ENCODE measurements around the gene FNIP2.
"Not testable (repeated sequence)": the region's sequence is repeated elsewhere in the genome, so short reads cannot be mapped to it uniquely, and the experiment has no call there.

FNIP2 gene

DNA sequence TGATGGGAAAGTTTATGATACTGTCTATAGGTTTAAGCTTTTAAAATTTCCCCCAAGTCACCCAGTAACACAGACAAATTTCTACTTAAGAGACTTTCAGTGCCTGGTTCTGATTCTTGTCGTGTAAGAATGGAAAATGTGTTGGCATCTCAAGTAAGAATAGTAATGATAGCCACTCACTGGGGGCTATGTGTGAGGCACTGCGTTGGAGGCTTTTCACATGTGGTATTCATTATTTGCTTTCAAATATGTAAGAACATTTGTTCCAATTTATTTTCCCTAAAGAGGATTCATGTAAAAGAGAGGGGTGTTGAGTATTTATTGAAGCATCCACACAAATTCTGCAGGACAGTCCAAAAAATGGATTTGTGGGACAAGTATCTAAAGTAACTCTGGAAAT lies 143.6 kb downstream of the FNIP2 start:
- DNase-seq (ENCODE audit: low read depth in 3 of 3) = no peak

DNA sequence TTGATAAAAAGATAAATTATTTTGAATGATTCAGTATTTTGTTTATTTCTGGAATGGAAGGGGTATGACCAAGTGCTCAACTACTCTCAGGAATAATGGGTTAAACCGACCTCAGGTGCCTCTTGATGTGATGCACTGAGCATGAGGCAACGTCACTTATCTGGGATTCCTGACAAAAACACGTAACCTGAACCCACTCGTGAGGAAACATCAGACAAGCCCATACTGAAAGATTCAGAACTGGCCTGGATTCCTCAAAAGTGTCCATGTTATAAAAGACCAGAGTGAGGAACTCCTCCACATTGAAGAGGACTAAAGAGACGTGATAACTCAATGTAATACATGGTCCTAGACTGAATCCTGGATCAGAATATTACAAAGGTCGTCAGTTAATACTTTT lies 144.0 kb downstream of the FNIP2 start:
- no peak for DNase-seq (ENCODE audit: low read depth in 3 of 3)

DNA sequence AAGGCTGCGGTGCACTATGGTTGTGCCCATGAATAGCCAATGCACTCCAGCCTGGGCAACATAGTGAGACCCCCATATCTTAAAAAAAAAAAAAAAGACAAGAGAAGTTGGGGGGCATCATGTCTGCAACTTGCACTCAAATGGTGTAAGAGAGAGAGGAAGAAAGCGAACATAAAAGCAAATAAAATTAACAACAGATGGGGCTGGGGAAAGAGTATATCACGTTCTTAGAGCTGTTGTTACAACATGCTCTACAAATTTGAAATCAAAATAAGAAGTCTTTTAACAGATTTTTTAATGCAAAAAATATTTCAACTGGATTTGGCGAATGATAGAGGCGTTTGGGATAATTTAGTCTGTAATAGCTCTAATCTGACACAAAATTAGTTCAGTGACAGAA lies 144.9 kb downstream of the FNIP2 start:
- DNase-seq (ENCODE audit: low read depth in 3 of 3) = no peak

DNA sequence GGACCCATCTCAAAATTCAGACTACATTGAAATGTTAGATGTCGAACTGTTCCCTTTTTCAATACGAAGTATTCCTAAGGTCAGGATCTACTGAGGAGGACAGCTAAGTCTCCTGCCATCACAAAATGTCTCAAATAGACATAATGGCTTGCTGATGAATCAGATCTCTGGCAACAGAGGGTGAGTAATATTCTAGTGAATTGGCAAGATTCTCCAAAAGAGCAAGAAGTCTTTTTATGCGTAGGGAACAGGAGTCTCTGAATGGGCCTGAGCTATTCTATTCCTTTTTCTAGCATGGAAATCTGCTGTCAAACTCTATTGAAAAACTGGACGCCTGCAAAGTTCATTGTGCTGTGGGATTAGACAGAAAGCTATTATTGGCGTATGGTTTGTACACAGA lies 145.4 kb downstream of the FNIP2 start:
- no peak for DNase-seq (ENCODE audit: low read depth in 3 of 3)

DNA sequence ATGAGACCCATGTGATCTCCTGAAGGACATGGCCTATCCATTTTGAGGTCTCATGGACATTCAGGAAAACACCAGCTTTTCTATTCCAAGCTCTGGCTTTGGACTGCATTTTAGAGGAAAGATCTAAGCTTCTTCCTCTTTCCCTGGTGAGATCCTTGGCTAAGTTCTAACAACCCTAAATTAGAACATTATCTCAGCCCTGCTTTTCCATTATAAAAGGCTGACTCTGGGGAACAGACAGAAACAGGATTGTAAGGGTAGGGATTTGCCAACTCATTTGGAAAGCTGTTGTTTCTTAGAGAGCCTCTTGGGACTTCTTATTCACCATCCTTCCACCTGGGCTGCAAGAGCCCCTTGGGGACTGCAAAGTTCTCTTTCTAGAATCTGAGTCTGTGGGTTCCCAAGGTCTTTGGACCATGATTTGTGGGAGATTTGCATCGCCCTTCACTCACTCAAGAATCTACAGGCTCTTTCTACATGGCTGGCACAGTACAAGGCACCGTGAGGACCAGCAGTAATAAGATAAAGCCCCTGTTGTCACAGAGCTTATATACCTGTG lies 146.9 kb downstream of the FNIP2 start:
- no peak for DNase-seq (ENCODE audit: low read depth in 3 of 3)

DNA sequence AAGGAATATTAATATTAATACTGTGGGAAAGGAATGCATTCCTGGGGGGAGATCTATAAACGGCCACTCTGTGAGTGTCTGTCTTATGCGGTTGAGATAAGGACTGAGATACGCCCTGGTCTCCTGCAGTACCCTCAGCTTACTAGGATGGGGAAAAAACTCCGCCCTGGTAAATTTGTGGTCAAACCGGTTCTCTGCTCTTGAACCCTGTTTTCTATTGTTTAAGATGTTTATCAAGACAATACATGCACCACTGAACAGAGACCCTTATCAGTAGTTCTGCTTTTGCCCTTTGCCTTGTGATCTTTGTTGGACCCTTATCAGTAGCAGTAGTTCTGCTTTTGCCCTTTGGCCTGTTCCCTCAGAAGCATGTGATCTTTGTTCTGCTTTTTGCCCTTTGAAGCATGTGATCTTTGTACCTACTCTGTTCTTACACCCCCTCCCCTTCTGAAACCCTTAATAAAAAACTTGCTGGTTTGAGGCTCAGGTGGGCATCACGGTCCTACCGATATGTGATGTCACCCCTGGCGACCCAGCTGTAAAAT lies 151.7 kb downstream of the FNIP2 start:
- DNase-seq (ENCODE audit: low read depth in 3 of 3) = not testable (repeated sequence)

DNA sequence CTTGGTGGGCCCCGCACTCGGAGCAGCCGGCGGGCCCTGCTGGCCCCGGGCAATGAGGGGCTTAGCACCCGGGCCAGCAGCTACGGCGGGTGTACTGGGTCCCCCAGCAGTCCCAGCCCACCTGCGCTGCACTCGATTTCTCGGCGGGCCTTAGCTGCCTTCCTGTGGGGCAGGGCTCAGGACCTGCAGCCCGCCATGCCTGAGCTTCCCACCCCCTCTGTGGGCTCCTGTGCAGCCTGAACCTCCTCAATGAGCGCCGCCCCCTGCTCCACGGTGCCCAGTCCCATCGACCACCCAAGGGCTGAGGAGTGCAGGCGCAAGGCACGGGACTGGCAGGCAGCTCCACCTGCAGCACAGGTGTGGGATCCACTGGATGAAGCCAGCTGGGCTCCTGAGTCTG lies 158.9 kb downstream of the FNIP2 start:
- DNase-seq (ENCODE audit: low read depth in 3 of 3) = not testable (repeated sequence)

DNA sequence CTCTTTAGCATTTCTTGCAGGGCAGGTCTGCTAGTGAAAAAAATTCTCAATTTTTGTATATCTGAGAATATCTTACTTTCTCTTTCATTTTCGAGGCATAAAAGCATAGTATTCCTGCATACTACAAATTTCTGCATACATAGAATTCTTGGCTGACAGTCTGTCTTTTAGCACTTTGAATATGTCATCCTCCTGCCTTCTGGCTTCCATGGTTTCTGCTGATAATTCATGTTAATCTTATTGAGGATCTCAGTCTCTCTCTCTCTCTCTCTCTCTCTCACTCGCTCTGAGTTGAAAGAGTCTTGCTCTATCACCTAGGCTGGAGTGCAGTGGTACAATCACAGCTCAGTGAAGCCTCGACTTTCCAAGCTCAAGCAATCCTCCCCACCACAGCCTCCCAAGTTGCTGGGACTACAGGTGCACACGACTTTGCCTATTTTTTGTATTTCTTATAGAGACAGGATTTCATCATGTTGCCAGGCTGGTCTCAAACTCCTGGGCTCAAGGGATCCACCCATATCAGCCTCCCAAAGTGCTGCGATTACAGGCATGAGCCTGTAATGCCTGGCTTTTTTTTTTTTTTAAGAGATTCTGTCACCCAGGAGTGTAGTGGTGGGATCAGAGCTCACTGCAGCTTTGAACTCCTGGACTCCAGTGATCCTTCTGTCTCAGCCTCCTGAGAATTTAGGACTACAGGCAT lies 161.3 kb downstream of the FNIP2 start:
- no peak for DNase-seq (ENCODE audit: low read depth in 3 of 3)

DNA sequence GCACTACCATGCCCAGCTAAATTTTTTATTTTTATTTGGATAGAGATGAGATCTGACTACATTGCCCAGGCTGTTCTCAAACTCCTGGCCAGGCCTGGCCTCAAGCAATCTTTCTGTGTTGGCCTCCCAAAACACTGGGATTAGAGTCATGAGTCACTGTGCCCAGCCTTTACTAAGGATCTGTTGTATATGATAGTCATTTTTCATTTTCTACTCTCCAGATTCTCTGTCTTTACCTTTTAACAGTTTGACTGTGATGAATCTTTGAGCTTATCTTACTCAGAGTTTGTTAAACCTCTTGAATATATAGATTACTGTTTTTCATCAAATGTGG lies 161.8 kb downstream of the FNIP2 start:
- no peak for DNase-seq (ENCODE audit: low read depth in 3 of 3)

DNA sequence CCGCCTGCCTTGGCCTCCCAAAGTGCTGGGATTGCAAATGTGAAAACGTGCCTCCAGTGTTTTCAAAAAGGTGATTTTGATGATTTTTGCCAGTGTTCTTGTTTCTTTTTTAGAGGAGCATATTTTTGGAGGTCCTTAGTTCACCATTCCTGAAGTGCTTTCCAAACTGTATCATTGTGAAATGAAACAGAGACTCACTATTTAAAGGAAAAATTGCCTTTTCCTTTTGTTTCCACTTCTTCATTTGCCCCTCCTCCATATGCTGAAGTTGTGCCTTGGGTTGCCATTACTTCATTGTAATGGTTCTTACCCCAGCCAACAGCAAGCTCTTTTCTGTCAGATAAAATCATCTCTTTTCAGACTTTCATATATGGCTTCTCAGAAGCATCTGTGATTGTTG lies 164.4 kb downstream of the FNIP2 start:
- DNase-seq (ENCODE audit: low read depth in 3 of 3) = no peak

DNA sequence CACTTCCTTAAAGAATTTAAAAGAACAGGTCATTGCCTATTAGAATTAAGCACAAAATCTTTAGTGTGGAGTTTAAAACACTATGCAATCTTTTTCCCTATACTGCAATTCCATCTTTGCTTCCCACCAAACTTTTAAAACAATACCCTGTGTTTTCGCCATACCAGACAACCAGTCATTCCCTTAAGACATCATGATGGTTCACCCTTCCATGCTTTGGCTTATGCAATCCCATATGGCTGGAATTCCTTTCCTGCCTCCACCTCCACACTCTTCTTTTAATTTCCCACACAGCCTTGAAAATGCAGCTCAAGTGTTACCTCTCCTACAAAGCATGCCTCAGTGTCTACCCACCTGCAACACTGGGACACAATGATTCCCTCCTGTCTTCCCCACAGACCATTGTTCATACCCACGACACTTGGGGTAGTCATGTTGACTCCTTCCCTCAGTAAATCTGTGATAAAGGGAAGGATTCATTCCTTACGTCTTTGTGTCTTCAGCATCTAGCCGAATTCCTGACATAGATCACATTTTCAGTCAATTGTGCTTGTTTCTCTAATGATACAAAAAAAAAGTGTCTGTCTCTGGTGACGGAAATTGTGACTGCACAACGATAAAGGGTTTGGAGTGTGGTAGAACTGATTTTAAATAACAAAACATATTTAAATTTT lies 166.3 kb downstream of the FNIP2 start:
- no peak for DNase-seq (ENCODE audit: low read depth in 3 of 3)

DNA sequence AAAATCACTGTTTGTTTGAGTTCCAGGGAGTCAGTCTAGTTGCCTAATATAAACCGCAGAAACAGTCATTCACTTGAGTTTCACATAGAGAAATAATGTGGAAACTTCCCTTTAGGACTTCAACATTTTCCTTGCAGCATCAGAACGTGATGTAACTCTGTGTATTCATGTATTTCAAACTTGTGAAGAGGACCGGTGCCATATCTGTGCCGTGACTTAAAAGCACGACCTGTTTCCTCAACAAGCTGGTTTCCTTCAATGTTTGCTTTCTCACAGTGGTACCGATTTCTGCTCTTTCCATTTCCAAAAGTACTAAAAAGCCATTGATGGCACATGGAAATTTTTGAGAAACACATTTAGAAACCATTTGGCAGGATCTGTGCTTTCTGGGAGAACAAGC lies 167.4 kb downstream of the FNIP2 start:
- no peak for DNase-seq (ENCODE audit: low read depth in 3 of 3)

DNA sequence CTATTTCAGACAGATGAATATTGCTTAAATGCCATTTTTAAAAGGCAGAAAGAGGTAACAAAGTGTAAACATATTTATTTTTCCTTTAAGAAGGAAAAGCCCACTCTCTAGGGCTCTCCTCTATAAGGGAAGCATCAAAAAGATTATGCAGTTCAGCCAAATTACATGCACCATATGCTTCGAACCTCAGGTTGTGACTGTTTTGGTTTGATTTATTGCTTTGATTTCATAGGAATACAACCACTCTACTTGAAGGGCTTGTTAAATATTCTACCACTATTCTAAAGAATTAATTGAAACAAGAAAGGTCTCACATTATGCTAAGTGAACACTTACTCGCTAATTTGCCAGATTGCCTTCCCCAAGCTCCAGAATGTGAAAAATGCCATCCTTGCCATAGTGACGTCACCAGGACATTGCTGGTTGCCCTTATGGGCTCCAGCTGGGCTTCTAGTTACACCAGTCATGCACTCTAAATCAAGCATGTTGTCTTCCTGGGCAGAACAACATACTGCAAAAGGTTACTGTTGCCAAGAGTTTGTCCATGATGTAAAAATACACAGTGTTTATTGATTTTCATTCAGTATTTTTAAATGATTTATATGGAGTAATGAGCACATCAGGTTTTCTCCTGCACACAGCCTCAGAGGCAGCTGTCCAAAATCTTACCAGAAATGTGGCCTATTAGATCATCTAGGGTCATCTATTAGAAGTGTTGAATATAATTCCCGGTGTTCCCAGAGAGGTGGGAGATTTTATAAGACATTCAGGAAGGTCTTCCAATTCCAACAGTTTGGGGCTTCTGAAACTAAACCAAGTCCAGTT lies 169.6 kb downstream of the FNIP2 start:
- no peak for DNase-seq (ENCODE audit: low read depth in 3 of 3)

DNA sequence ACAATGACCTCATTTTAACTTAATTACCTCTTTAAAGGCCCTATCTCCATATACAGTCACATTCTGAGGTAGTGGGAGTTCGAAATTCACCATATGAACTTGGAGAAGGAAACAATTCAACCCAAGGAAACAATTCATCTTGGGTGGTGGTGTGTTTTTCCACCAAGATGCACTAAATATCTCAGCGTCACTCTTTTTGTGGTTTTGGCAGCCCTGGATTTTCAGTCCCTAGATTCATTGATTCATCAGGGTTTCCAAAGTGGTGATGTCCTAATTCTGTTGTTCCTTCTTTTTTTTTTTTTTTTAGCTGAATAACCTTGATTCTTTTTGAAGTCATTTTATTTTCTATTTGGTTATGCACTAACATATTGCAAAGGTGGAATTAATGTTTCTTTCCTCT lies 171.4 kb downstream of the FNIP2 start:
- no peak for DNase-seq (ENCODE audit: low read depth in 3 of 3)

DNA sequence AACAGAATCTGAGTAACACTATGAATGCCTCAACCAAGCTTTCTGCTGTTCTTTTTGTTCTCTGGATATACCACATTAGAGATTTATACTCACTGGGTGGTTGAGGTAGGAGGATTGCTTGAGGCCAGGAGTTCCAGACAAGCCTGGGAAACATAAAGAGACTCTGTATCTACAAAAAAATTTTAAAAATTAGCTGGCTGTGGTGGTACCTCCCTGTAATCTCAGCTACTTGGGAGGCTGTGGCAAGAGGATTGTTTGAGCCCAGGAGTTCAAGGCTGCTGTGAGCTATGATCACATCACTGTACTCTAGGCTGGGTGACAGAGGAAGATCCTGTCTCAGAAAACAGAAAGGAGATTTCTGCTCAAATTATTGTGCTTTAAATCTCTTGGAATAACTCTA lies 172.5 kb downstream of the FNIP2 start:
- no peak for DNase-seq (ENCODE audit: low read depth in 3 of 3)

DNA sequence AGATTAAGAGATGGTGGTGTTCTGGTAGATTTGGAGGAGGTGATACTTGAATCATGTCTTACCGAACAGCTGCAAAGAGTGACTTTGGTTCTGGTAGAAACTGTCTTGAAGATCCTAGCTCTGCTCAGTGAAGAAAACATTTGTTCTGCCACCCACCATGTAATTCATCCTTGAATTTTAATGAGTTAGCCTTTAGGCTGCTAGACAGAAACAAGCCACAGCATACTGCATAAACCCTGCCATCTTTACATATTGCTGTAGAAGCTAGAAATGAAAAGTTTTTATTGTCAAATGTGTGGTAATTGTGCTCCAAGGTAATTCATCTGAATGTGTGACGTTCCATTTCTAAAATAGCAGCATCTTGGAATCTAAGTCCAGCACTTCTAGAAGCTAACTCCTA lies 173.1 kb downstream of the FNIP2 start:
- DNase-seq (ENCODE audit: low read depth in 3 of 3) = no peak

DNA sequence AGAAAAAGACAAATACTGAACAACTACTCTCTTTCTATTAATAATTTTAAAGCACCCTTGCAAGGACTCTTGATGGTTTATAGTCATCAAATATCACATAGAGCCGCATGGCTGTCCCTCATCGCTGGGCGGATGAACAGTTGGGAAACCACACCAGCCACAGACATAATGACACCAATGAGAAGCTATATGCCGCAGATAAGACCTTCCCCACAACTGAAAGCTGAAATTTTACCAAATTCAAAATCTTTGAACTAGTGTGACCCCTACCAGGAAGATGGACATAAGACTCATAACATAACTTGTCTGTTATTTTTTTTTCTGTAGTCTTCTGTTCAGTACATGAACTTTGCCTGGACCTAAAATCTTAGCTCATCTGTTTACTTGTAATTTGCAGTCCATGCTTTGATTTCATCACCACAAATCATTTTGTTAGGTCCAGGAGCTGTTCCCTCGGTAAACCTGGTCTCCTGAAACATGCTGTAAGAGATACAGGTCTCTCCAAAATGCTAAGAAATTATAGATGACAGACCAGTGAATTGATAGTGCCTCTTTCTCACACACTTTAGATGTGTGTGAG lies 176.8 kb downstream of the FNIP2 start:
- DNase-seq (ENCODE audit: low read depth in 3 of 3) = no peak

DNA sequence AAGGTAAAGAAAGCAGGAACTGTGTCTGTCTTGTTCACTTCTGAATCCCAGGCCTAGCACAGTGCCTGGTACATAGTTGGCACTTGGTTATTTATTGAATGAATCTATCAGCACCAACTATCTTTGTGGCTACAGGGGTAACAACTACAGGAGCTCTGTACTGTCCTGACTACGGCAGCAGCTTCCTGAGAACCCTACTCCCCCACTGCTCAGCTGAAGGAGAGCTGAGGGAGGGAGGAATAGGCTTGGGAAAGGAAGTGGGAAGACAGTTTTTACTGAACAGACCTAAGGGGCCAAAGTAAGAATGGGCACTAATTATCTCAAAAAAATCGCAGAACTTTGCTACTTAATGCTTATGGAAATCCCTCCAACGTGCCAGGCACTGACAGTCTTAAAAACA lies 178.0 kb downstream of the FNIP2 start:
- no peak for DNase-seq (ENCODE audit: low read depth in 3 of 3)

DNA sequence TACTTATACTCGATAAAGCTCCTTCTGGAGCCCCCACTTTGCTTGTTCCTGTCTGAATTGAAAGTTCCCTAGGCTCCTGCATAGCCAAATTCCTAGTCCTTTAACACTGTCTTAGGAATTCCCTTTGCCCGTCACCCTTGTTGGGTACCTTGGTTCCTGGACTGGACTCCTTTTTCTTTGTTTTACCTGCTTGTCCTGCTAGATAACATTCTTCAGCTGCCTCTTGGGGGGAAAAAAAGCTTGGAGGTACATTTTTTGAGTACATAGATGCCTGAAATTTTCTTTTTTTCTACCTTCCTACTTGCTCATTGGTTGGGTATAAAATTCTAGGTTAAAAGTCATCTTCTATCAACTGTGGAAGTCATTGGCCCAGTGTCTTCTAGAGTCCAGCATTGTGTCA lies 179.2 kb downstream of the FNIP2 start:
- DNase-seq (ENCODE audit: low read depth in 3 of 3) = no peak

DNA sequence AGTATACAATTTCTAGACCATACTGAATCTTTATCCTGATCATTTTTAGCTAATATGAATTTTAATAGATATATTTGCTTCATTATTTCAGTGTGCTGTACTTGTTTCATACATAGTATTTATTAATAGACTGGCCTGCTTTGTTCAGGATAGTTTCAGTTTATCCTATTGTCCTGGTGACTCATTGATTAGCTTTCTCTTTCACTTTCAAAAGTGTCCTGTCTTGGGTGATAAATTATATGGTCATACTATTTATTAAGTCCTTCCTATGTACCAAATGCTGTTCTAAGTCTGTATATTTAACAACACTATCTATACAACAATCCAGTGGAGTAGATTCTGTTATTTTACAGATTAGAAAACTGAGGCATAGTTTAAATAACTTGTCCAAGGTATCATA lies 180.3 kb downstream of the FNIP2 start:
- DNase-seq (ENCODE audit: low read depth in 3 of 3) = no peak

DNA sequence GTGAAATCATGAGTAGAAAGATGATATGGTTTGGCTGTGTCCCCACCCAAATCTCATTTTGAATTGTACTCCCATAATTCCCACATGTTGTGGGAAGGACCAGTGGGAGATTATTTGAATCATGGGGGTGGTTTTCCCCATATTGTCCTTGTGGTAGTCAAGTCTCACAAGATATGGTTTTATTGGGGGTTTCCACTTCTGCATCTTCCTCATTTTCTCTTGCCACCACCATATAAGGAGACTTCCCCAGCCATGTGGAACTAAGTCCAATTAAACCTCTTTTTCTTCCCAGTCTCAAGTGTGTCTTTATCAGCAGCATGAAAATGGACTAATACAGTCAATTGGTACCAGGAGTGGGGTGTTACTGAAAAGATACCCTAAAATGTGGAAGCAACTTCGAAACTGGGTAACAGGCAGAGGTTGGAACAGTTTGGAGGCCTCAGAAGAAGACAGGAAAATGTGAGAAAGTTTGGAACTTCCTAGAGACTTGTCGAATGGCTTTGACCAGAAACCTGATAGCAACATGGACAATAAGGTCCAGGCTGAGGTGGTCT lies 183.5 kb downstream of the FNIP2 start:
- DNase-seq (ENCODE audit: low read depth in 3 of 3) = not testable (repeated sequence)

DNA sequence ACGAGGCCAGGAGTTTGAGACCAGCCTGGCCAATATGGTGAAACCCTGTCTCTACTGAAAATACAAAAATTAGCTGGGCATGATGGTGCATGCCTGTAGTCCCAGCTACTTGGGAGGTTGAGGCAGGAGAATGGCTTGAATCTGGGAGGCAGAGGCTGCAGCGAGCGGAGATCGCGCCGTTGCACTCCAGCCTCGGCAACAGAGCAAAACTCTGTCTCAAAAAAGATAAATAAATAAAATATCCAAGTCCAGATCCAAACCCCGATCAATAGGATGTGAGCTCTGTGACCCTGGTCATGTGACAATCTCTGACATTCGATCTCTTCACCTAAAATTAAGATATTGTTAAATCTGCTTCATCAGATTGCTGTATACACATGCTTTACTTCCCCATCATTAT lies 187.5 kb downstream of the FNIP2 start:
- not testable (repeated sequence) for DNase-seq (ENCODE audit: low read depth in 3 of 3)
